Measurements from ENCODE around the gene OR6C75. TPM values are rescaled to one million over a fixed set of nuclear protein-coding genes. Genes with fewer than 3 reads are reported as not detected.

OR6C75 gene
- not detected in 2 replicates for total RNA-seq

DNA sequence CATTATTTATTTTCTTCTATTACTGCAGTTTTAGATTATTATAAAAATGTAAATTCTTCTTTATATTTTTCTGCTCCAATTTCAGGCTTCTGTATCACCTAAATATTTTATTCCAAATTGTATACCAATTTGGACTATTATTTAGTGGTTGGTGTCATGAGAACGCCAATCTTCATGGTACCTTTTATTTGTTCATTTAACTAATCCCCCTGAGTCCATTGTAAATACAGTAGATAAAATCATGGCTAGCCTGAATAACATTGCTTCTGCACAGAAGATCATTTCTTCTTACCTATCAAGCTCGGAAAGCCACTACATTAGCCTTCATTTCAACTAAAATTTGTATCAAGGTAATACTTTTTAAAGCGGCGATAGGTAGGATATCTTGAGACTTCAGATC lies at the start of gene OR6C75:
Gene OR6C75, plus strand, starts transcription at position 301 of the 400 bp plus-strand sequence. CDS start 2,136 bp downstream, outside the sequence.

GRCh38 chr12:55314043-55314442 lies 48.7 kb upstream of the OR6C75 start, which contains the start of gene OR6C1:
Gene OR6C1 (plus strand): TSS chr12:55314343. CDS start chr12:55320600, 6,257 bp downstream.

DNA sequence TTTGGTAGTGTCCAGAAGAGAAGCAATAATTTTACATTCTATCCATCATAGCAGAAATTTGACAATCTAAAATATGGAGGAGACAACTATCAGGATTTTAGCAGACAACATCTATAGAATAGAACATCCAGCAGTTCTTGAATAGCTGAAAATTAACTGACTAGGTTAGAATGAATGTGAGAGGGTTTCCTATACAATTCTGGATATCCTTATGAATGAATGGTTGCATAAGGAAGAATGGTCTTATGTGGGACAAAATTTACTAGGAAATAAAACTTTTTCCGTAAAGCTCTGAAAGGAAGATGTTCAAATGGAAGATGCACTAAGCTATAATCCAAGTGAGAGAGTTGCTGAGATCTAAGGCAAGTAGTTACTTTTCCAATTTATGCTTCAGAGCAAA lies 32.3 kb upstream of the OR6C75 start, which contains the start of gene OR6C3:
Gene OR6C3, plus strand, starts transcription at position 301 of the 400 bp plus-strand sequence. CDS start 955 bp downstream, outside the sequence.

DNA sequence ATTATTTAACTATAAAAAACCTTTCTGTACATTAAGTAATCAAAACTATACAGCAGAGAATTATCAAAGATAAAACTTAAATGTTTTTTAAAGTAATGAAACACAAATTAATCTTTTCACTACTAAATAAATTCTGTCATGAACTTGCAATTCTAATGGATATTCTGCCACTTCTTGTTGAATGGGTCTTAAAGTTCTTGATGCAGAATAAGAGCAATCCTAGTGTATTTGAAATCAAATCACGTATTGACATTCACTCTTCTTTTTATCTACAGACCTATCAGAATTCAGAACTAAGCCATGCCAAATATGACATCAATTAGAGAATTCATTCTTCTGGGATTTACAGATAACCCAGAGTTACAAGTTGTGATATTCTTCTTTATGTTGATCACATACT lies 37.5 kb downstream of the OR6C75 start, which contains the start of gene OR6C65:
Gene OR6C65, plus strand, starts transcription at position 301 of the 400 bp plus-strand sequence. Its CDS starts 0 bp downstream, at position 301.

Other genes with a start within 250 kb of the OR6C75 start
- not detected in 2 replicates for gene OR9K2, start 236.6 kb upstream of the OR6C75 start, total RNA-seq
- gene OR10A7, start 141.9 kb upstream of the OR6C75 start, total RNA-seq, result not detected in 2 replicates
- gene OR6C74, start 118.4 kb upstream of the OR6C75 start, total RNA-seq, result not detected in 2 replicates
- gene OR6C6, start 66.4 kb upstream of the OR6C75 start, total RNA-seq, result not detected in 2 replicates
- gene OR6C1, start 48.6 kb upstream of the OR6C75 start, total RNA-seq, result not detected in 2 replicates
- not detected in 2 replicates for gene OR6C3, start 32.2 kb upstream of the OR6C75 start, total RNA-seq
- not detected in 2 replicates for gene OR6C65, start 37.6 kb downstream of the OR6C75 start, total RNA-seq
- gene OR6C76, start 63.3 kb downstream of the OR6C75 start, total RNA-seq, result not detected in 2 replicates
- not detected in 2 replicates for gene OR6C2, start 81.1 kb downstream of the OR6C75 start, total RNA-seq
- not detected in 2 replicates for gene OR6C70, start 107.2 kb downstream of the OR6C75 start, total RNA-seq
- gene OR6C68, start 129.4 kb downstream of the OR6C75 start, total RNA-seq, result not detected in 2 replicates
- gene OR6C4, start 186.6 kb downstream of the OR6C75 start, total RNA-seq, result not detected in 2 replicates
- not detected in 2 replicates for gene OR2AP1, start 209.5 kb downstream of the OR6C75 start, total RNA-seq

Data from smooth muscle cell of bladder (primary cell).